ENCODE data around the gene DNM3.

Gene DNM3

DNA sequence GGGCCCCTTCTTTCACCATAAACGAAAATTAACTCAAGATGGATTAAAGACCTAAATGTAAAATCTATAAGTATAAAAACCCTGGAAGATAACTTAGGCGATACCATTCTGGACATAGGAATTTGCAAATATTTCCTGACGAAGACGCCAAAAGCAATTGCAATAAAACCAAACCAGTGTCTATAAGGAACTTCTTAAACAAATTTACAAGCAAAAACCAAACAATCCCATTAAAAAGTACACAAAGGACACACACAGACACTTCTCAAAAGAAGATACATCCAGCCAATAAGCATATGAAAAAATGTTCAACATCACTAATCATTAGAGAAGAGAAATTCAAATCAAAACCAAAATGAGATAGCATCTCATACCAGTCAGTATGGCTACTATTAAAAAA, 500.4 kb downstream of the DNM3 start:
- no peak overlapping the region for H3K4me3 ChIP-seq (ENCODE audit: low read length)
- TF ChIP-seq, protein P1, sequence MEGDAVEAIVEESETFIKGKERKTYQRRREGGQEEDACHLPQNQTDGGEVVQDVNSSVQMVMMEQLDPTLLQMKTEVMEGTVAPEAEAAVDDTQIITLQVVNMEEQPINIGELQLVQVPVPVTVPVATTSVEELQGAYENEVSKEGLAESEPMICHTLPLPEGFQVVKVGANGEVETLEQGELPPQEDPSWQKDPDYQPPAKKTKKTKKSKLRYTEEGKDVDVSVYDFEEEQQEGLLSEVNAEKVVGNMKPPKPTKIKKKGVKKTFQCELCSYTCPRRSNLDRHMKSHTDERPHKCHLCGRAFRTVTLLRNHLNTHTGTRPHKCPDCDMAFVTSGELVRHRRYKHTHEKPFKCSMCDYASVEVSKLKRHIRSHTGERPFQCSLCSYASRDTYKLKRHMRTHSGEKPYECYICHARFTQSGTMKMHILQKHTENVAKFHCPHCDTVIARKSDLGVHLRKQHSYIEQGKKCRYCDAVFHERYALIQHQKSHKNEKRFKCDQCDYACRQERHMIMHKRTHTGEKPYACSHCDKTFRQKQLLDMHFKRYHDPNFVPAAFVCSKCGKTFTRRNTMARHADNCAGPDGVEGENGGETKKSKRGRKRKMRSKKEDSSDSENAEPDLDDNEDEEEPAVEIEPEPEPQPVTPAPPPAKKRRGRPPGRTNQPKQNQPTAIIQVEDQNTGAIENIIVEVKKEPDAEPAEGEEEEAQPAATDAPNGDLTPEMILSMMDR (conservative IDR thresholded peaks at IDR 0.05; ENCODE audit: low read length), result no peak
- DNase-seq (ENCODE audit: low read depth), result no peak

DNA sequence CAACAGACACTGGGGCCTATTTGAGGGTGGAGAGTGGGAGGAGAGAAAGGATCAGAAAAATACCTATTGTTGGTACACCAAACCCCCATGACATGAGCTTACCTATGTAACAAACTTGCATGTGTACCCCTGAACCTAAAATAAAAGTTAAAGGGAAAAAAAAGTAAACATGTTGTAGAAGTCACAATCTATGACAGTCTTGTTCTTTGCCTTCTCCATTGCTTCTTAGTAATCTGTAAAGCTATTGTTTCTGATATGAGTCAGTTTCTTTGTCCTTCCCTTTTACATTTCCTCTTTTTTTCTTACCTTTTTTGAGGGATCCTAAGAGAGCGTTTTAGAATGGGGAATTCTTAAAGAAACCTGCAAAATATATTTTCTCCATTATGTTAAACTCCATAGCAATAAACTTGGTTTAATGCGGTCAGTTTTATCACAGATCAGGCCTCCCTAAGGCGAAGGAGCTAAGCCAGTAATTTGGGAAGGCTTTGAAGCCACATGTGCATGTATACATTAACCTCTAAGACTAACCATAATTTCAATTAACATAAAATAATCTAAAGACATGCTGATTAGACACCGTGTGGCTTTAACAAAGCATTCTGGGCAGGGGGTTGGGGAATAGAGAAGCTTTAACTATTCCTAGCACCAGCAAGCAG, 501.4 kb downstream of the DNM3 start:
- no peak for DNase-seq (ENCODE audit: low read depth)
- H3K4me3 ChIP-seq (ENCODE audit: low read length), result no peak overlapping the region
- TF ChIP-seq, protein P1 (conservative IDR thresholded peaks at IDR 0.05; ENCODE audit: low read length), result no peak

DNA sequence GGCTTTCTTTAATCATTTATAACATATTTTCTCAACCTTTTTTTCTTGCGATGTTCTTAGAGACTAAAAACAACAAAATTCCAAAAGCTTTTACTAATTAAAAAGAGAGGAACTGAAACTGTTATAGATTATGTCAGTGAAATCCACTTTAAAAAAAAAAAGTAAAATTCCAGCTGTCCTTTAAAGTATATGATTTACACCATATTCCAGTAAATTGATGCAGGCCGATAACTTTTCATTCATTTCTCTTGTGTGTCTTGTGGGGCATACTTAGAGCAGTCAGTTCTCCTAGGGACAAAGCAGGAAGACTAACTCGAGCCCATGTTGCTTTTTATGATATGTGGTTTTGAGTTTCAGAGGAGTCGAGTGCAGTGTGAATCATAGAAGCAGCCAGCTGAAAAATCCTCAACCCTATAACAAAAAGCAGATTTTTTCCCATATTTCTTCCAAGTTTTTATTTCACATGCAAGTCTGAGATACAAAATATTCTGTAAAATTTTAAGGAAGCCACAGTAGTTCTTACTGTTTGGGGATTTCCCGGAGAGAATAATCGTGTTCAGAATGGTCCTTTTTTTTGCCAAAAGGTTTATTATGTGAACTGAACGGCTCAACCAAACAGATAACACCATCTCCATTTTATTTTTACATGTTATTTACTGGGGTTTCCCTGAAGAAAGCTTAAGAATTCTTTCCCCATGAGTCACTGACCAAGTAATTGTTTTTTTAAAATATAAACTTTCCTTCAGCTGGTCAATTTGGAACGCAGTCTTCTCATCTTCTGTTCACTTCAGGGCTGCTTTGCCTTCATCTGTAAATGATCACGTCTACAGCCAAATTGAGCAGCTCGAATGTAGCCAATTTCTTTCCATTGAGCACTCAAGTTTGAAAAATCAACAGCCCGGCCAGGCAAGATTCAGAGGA, 502.2 kb downstream of the DNM3 start:
- H3K4me3 ChIP-seq (ENCODE audit: low read length), result peak overlapping the region; percentile 23
- DNase-seq (ENCODE audit: low read depth), result peak; percentile 94
- TF ChIP-seq, protein P1 (conservative IDR thresholded peaks at IDR 0.05; ENCODE audit: low read length), result no peak

DNA sequence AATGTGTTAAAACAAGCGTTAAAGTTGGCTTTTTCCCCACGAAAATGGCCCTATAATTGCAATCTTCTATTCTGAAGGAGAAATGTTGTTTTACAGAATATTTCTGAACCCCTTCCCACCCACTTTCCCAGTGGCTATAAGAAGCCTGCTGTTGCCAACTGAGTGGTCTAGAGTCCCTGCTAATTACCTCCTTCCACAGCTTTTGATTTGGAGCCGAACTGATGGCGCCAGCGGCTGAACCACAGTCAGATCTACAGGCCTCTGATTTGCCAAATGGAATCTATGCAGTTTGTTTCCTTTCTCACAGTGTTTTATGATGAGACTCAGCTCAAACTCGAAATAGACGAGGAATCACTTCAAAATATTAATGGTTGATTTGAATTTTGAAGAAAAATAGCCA, 503.1 kb downstream of the DNM3 start:
- TF ChIP-seq, protein P1 (conservative IDR thresholded peaks at IDR 0.05; ENCODE audit: low read length), result no peak

DNA sequence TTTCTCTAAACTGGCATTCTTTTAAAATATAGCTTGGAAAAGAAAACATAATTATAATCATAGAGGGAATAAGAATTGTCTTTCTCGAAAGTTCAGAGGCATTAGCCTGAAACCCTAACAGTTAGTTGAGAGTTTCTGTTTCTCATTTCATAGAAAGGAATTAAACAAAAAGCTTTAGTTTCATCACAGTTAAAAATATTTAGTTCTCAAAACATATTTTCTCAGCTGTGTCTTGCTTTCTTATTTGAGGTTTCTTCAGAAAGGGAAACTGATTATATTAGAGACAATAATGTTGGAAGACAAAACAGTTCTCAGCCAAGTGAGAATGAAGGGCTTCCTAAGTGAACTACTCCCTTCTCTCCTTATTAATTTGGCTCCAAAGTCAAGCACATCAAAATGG, 503.8 kb downstream of the DNM3 start:
- DNase-seq (ENCODE audit: low read depth), result no peak
- H3K4me3 ChIP-seq (ENCODE audit: low read length), result no peak overlapping the region
- TF ChIP-seq, protein P1 (conservative IDR thresholded peaks at IDR 0.05; ENCODE audit: low read length), result no peak

More for the DNA sequence above, 503.1 kb downstream of the DNM3 start:
- DNase-seq (ENCODE audit: low read depth), result peak; percentile 23
- peak overlapping the region; percentile 23 for H3K4me3 ChIP-seq (ENCODE audit: low read length)

DNA sequence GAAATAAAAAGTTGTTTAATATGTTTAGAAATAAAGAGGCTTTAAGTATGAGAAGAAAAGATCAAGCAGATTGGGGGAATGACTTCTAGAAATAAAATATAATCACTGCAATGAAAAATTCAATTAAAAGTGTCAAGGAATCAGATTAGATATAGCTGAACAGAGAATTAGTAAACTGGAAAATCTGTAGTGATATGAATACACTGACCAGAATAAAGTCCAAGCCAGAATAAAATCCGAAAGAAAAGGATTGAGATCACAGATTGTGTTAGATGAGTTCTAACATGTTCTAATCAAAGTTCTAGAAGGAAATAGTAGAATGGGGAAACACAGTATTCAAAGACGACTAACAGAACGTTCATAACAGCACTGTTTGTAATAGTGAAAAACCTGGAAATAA, 506.1 kb downstream of the DNM3 start:
- H3K4me3 ChIP-seq (ENCODE audit: low read length), result no peak overlapping the region
- TF ChIP-seq, protein P1 (conservative IDR thresholded peaks at IDR 0.05; ENCODE audit: low read length), result no peak

More for the DNA sequence above, 506.1 kb downstream of the DNM3 start:
- DNase-seq (ENCODE audit: low read depth), result no peak

All from AG10803 (cell line).